H1 (cell line): ENCODE data around the gene RAB11FIP5. TPM values are rescaled to one million over a fixed set of nuclear protein-coding genes. Genes with fewer than 3 reads are reported as not detected.
A peak's percentile ranks its signal among the peaks of the same experiment; 100 is the strongest.

ENCODE experiments used
- ASH2L ChIP-seq: fragments of 200-600, 300-600 bp; sonication (generic); IDR thresholded peaks from one replicate; pipeline ENCODE4 v1.7.1; 2017; ENCODE audit warnings: low read length
- CBX8 ChIP-seq: fragments of 300-800, 300-1000 bp; sonication (generic); IDR thresholded peaks from 2 replicates; pipeline ENCODE4 v1.7.1; 2016; ENCODE audit warnings: low read depth, low read length, borderline replicate concordance
- CHD1 ChIP-seq: IDR thresholded peaks from 2 replicates; pipeline ENCODE4 v1.6.1; 2012; ENCODE audit warnings: low read depth, low read length, improper control_type of control experiment
- CHD2 ChIP-seq: IDR thresholded peaks from 2 replicates; pipeline ENCODE4 v1.6.1; 2012; ENCODE audit warnings: low read length, improper control_type of control experiment
- GABPA ChIP-seq: IDR thresholded peaks from 2 replicates; pipeline ENCODE4 v1.6.1; 2011; ENCODE audit warnings: mild to moderate bottlenecking, low read length, moderate library complexity, borderline replicate concordance; ENCODE audit not compliant: insufficient read depth
- KDM1A ChIP-seq: fragments of 200-600, 300-600 bp; sonication (generic); IDR thresholded peaks from 2 replicates; pipeline ENCODE4 v1.7.1; 2016; ENCODE audit warnings: mild to moderate bottlenecking, low read length, borderline replicate concordance
- MAX ChIP-seq: IDR thresholded peaks from 2 replicates; pipeline ENCODE4 v1.6.1; 2012; ENCODE audit warnings: inconsistent platforms
- NRF1 ChIP-seq: IDR thresholded peaks from 2 replicates; pipeline ENCODE4 v1.6.1; 2011; ENCODE audit warnings: mild to moderate bottlenecking, low read depth, low read length, improper control_type of control experiment
- POLR2AphosphoS5 ChIP-seq: IDR thresholded peaks from 2 replicates; pipeline ENCODE4 v1.6.1; 2011; ENCODE audit warnings: low read depth, low read length
- RBBP5 ChIP-seq: IDR thresholded peaks from 2 replicates; pipeline ENCODE4 v1.7.1; 2012; ENCODE audit warnings: low read depth, mild to moderate bottlenecking, inconsistent platforms, low read length, moderate library complexity, borderline replicate concordance
- RNF2 ChIP-seq: fragments of 200-900, 300-1000 bp; sonication (generic); IDR thresholded peaks from 2 replicates; pipeline ENCODE4 v1.7.1; 2016; ENCODE audit warnings: borderline replicate concordance, low read depth, mild to moderate bottlenecking, antibody characterized with exemption, low read length; ENCODE audit not compliant: poor library complexity, severe bottlenecking; ENCODE audit errors: missing control alignments
- TBP ChIP-seq: IDR thresholded peaks from 2 replicates; pipeline ENCODE4 v1.6.1; 2011; ENCODE audit warnings: low read depth, low read length, improper control_type of control experiment
- polyA plus RNA-seq, 7 experiments: library from polyadenylated mRNA; depleted of rRNA in 3 of 7; stranded (reverse) in 5 of 7; unstranded in 2 of 7; fragments of >200 nt in 5 of 7; fragments of 200-250 nt in 2 of 7; gene quantifications; 1 replicate in 5 of 7; 2 replicates in 1 of 7; 4 replicates in 1 of 7; pipeline versions ENCODE4 v1.2.1 to v1.2.3, GENCODE V29; 2011 to 2013; ENCODE audit warnings: missing spikeins in 2 of 7, mixed read lengths in 2 of 7
- total RNA-seq: library from RNA; stranded (reverse); fragmentation: NEBNext Ultra II Directional; extraction: Animal tissue kit (Norgen Biotek cat#: 25700); gene quantifications from 2 replicates; pipeline ENCODE4 v1.2.1, GENCODE V29; 2021

Gene RAB11FIP5
- total and polyA plus RNA-seq, 2 of the 8 experiments (the other 6 are each of a cell fraction or from before 2014, with no cell fraction given), result 6.3 to 17.0 TPM

GRCh38 chr2:73156539-73157124, 43.9 kb upstream of the RAB11FIP5 start (continued):
- peak; percentile 66; the same call in 1 of the 2 replicates for TF ChIP-seq GABPA
- TF ChIP-seq NRF1, result no peak
- no peak for TF ChIP-seq CBX8
- 0 out of 2 replicates have a peak, but pooled peaks have one; percentile 46 for TF ChIP-seq RBBP5
- no peak for TF ChIP-seq RNF2
- TF ChIP-seq MAX, result 0 out of 2 replicates have a peak, but pooled peaks have one; percentile 32
- TF ChIP-seq POLR2AphosphoS5, result no peak
- no peak for TF ChIP-seq KDM1A
- no peak for TF ChIP-seq CHD2
- TF ChIP-seq ASH2L, result peak; percentile 78
- TF ChIP-seq TBP, result no peak
- no peak for TF ChIP-seq CHD1
- TF ChIP-seq, all 59 proteins: peak for 13
